ENCODE results near the gene CLEC4F. TPM values are rescaled to one million over a fixed set of nuclear protein-coding genes. Genes with fewer than 3 reads are reported as not detected.
A peak's percentile ranks its signal among the peaks of the same experiment; 100 is the strongest.

CLEC4F gene
- polyA plus RNA-seq, 3 donors = 0.65 to 17.0 (median 2.3) TPM

- TF ChIP-seq, protein P1, sequence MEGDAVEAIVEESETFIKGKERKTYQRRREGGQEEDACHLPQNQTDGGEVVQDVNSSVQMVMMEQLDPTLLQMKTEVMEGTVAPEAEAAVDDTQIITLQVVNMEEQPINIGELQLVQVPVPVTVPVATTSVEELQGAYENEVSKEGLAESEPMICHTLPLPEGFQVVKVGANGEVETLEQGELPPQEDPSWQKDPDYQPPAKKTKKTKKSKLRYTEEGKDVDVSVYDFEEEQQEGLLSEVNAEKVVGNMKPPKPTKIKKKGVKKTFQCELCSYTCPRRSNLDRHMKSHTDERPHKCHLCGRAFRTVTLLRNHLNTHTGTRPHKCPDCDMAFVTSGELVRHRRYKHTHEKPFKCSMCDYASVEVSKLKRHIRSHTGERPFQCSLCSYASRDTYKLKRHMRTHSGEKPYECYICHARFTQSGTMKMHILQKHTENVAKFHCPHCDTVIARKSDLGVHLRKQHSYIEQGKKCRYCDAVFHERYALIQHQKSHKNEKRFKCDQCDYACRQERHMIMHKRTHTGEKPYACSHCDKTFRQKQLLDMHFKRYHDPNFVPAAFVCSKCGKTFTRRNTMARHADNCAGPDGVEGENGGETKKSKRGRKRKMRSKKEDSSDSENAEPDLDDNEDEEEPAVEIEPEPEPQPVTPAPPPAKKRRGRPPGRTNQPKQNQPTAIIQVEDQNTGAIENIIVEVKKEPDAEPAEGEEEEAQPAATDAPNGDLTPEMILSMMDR (IDR thresholded peaks at IDR 0.05) = no peak
- Mint-ChIP-seq H3K27ac (no peak overlapping the region), H3K4me3 (peak overlapping the region in 1 of 2 donors; percentile 78), H3K4me1 (peaks cover 16% of the 10 kb centered on the region), H3K36me3 (peaks cover 3 to 7% of the 10 kb centered on the region in 2 donors), H3K9me3 (peaks cover 4 to 27% (median 9%) of the 10 kb centered on the region in 7 donors), H3K27me3 (ENCODE audit: low read depth in 3 of 3) (peaks cover 49 to 69% (median 60%) of the 10 kb centered on the region in 3 donors)
- peaks cover 0 to 4% of the 10 kb centered on the region in 2 donors for H3K9me3 ChIP-seq (replicated peaks in 1 of 2; ENCODE audit: control insufficient read depth in 1 of 2, insufficient read depth in 1 of 2, low read length in 2 of 2)
- no peak for DNase-seq
- H3K9ac ChIP-seq (ENCODE audit: insufficient read depth, low read length, poor library complexity, severe bottlenecking) = no peak overlapping the region
- no peak overlapping the region for H3K27ac ChIP-seq (ENCODE audit: low read depth in 1 of 2, low read length in 2 of 2)
- intact Hi-C loops (cut with micrococcal nuclease) = no loop called here
- peaks cover 16 to 17% of the 10 kb centered on the region in 2 donors for H3K4me1 ChIP-seq (ENCODE audit: control insufficient read depth in 1 of 2, insufficient read depth in 2 of 2, low read length in 2 of 2)
- H3K36me3 ChIP-seq (replicated peaks in 1 of 2; ENCODE audit: control insufficient read depth in 1 of 2, insufficient read depth in 2 of 2, low read length in 2 of 2) = no peaks in the 10 kb centered on the region
- H3K4me3 ChIP-seq (replicated peaks in 1 of 3; ENCODE audit: low read depth in 2 of 3, low read length in 3 of 3) = no peak overlapping the region
- H4K20me1 ChIP-seq (ENCODE audit: insufficient read depth, low read length) = no peaks in the 10 kb centered on the region
- no peaks in the 10 kb centered on the region for H3K79me2 ChIP-seq (ENCODE audit: insufficient read depth, low read length)
- peaks cover 56 to 58% of the 10 kb centered on the region in 2 donors for H3K27me3 ChIP-seq (ENCODE audit: control insufficient read depth in 2 of 2, insufficient read depth in 2 of 2, low read length in 2 of 2)
- 78% methylated on average over 1 of the region's 2 CpGs for WGBS (ENCODE audit: insufficient coverage)
- H3K4me2 ChIP-seq (replicated peaks; ENCODE audit: extremely low read depth, low read length, poor library complexity, severe bottlenecking) = no peak overlapping the region
- no peak overlapping the region for H2AFZ ChIP-seq (ENCODE audit: insufficient read depth, low read depth, low read length, poor library complexity, severe bottlenecking)
These were observed 50.9 kb downstream of the CLEC4F start for GRCh38 chr2:70769450-70769849.

- Mint-ChIP-seq H3K4me3 (peak overlapping the region in 1 of 2 donors; percentile 78), H3K9me3 (peaks cover 1 to 26% (median 7%) of the 10 kb centered on the region in 7 donors), H3K4me1 (peaks cover 16% of the 10 kb centered on the region), H3K36me3 (peaks cover 3 to 7% of the 10 kb centered on the region in 2 donors), H3K27ac (no peak overlapping the region), H3K27me3 (ENCODE audit: low read depth in 3 of 3) (peaks cover 49 to 75% (median 66%) of the 10 kb centered on the region in 3 donors)
- no peak overlapping the region for H3K4me3 ChIP-seq (replicated peaks in 1 of 3; ENCODE audit: low read depth in 2 of 3, low read length in 3 of 3)
- no peak overlapping the region for H3K9ac ChIP-seq (ENCODE audit: insufficient read depth, low read length, poor library complexity, severe bottlenecking)
- H3K36me3 ChIP-seq (replicated peaks in 1 of 2; ENCODE audit: control insufficient read depth in 1 of 2, insufficient read depth in 2 of 2, low read length in 2 of 2) = no peaks in the 10 kb centered on the region
- no peak overlapping the region for H3K4me2 ChIP-seq (replicated peaks; ENCODE audit: extremely low read depth, low read length, poor library complexity, severe bottlenecking)
- DNase-seq = no peak
- TF ChIP-seq, protein P1 (IDR thresholded peaks at IDR 0.05) = no peak
- no peaks in the 10 kb centered on the region for H4K20me1 ChIP-seq (ENCODE audit: insufficient read depth, low read length)
- peaks cover 56 to 59% of the 10 kb centered on the region in 2 donors for H3K27me3 ChIP-seq (ENCODE audit: control insufficient read depth in 2 of 2, insufficient read depth in 2 of 2, low read length in 2 of 2)
- intact Hi-C loops (cut with micrococcal nuclease) = no loop called here
- no peak overlapping the region for H3K27ac ChIP-seq (ENCODE audit: low read depth in 1 of 2, low read length in 2 of 2)
- H3K79me2 ChIP-seq (ENCODE audit: insufficient read depth, low read length) = no peaks in the 10 kb centered on the region
- H3K9me3 ChIP-seq (replicated peaks in 1 of 2; ENCODE audit: control insufficient read depth in 1 of 2, insufficient read depth in 1 of 2, low read length in 2 of 2) = peaks cover 0 to 4% of the 10 kb centered on the region in 2 donors
- H3K4me1 ChIP-seq (ENCODE audit: control insufficient read depth in 1 of 2, insufficient read depth in 2 of 2, low read length in 2 of 2) = peaks cover 16 to 17% of the 10 kb centered on the region in 2 donors
- WGBS (ENCODE audit: insufficient coverage) = no CpG with 5 or more reads among the region's 7 CpGs
- no peak overlapping the region for H2AFZ ChIP-seq (ENCODE audit: insufficient read depth, low read depth, low read length, poor library complexity, severe bottlenecking)
These were observed 51.8 kb downstream of the CLEC4F start for GRCh38 chr2:70768590-70769085.

Data from CD14-positive monocyte (primary cell).